Erythroblast (primary cell): Measurements from ENCODE around the gene JPH2.

Experiments
- GATA1 ChIP-seq: IDR thresholded peaks from 2 replicates; pipeline ENCODE4 v1.6.1; 2011; ENCODE audit warnings: low read depth, mild to moderate bottlenecking, control low read depth, low read length, moderate library complexity
- POLR2A ChIP-seq: IDR thresholded peaks from 2 replicates; pipeline ENCODE4 v1.6.1; 2011; ENCODE audit warnings: mild to moderate bottlenecking, low read length

GRCh38 chr20:44187054-44187771 lies at the start of gene JPH2:
- TF ChIP-seq POLR2A: no peak
- no peak for TF ChIP-seq GATA1
